Measurements from ENCODE around the gene TSPEAR. TPM values are rescaled to one million over a fixed set of nuclear protein-coding genes. Genes with fewer than 3 reads are reported as not detected.

The TSPEAR gene
- total RNA-seq, 2 experiments from 2014 or later, result not detected

GRCh38 chr21:44739316-44739715 lies 27.9 kb upstream of the TSPEAR start:
- no TSS peak for BruUV-seq (replicated peaks)
- Histone ChIP-seq H3K9me2 (ENCODE audit: insufficient read depth, low read length) (no peaks in the 10 kb centered on the region), H3K9me3 (ENCODE audit: low read length) (peaks cover 7% of the 10 kb centered on the region), H3K36me3 (ENCODE audit: insufficient read depth, low read length) (no peaks in the 10 kb centered on the region), H3K27ac (ENCODE audit: low read depth, low read length, poor library complexity, severe bottlenecking) (no peak overlapping the region), H3K4me1 (ENCODE audit: insufficient read depth, low read length, poor library complexity, severe bottlenecking) (no peaks in the 10 kb centered on the region), H4K20me1 (ENCODE audit: insufficient read depth, low read length) (no peaks in the 10 kb centered on the region), H3K4me2 (ENCODE audit: low read length) (no peak overlapping the region), H2AFZ (ENCODE audit: low read length) (no peak overlapping the region), H3K79me2 (ENCODE audit: insufficient read depth, low read depth, low read length) (no peaks in the 10 kb centered on the region), H3K4me3 (ENCODE audit: low read depth, low read length, poor library complexity, severe bottlenecking) (no peak overlapping the region)
- no peak for DNase-seq (ENCODE audit: low spot score)
- POLR2A ChIA-PET, result no interaction called here
- CTCF ChIA-PET (ENCODE audit: unreplicated experiment), result no interaction called here
- TF ChIP-seq EZH2phosphoT487 (IDR thresholded peaks at IDR 0.05; ENCODE audit: borderline replicate concordance, low read depth, low read length), result no peak
- TF ChIP-seq CTCF (conservative IDR thresholded peaks at IDR 0.05; ENCODE audit: low read length), result no peak
- intact Hi-C loops (cut with micrococcal nuclease; ENCODE audit: unreplicated experiment), result no loop called here

- H3K9me3 ChIP-seq (ENCODE audit: low read length), result peaks cover 4% of the 10 kb centered on the region
- H3K4me2 ChIP-seq (ENCODE audit: low read length), result no peak overlapping the region
- no peaks in the 10 kb centered on the region for H3K9me2 ChIP-seq (ENCODE audit: insufficient read depth, low read length)
- TF ChIP-seq EZH2phosphoT487 (IDR thresholded peaks at IDR 0.05; ENCODE audit: borderline replicate concordance, low read depth, low read length) (no peak), CTCF (conservative IDR thresholded peaks at IDR 0.05; ENCODE audit: low read length) (no peak)
- H3K4me3 ChIP-seq (ENCODE audit: low read depth, low read length, poor library complexity, severe bottlenecking), result no peak overlapping the region
- POLR2A ChIA-PET, result no interaction called here
- CTCF ChIA-PET (ENCODE audit: unreplicated experiment), result no interaction called here
- DNase-seq (ENCODE audit: low spot score), result no peak
- intact Hi-C loops (cut with micrococcal nuclease; ENCODE audit: unreplicated experiment), result no loop called here
- no peaks in the 10 kb centered on the region for H3K79me2 ChIP-seq (ENCODE audit: insufficient read depth, low read depth, low read length)
- H3K27ac ChIP-seq (ENCODE audit: low read depth, low read length, poor library complexity, severe bottlenecking), result no peak overlapping the region
- H4K20me1 ChIP-seq (ENCODE audit: insufficient read depth, low read length), result no peaks in the 10 kb centered on the region
- no peak overlapping the region for H2AFZ ChIP-seq (ENCODE audit: low read length)
- no TSS peak for BruUV-seq (replicated peaks)
- no peaks in the 10 kb centered on the region for H3K4me1 ChIP-seq (ENCODE audit: insufficient read depth, low read length, poor library complexity, severe bottlenecking)
- no peaks in the 10 kb centered on the region for H3K36me3 ChIP-seq (ENCODE audit: insufficient read depth, low read length)
Observed at GRCh38 chr21:44738621-44739020, 27.2 kb upstream of the TSPEAR start.

GRCh38 chr21:44737706-44738354 lies 26.5 kb upstream of the TSPEAR start:
- Histone ChIP-seq H3K27ac (ENCODE audit: low read depth, low read length, poor library complexity, severe bottlenecking) (no peak overlapping the region), H3K9me3 (ENCODE audit: low read length) (no peaks in the 10 kb centered on the region), H3K4me3 (ENCODE audit: low read depth, low read length, poor library complexity, severe bottlenecking) (no peak overlapping the region), H3K79me2 (ENCODE audit: insufficient read depth, low read depth, low read length) (no peaks in the 10 kb centered on the region), H3K9me2 (ENCODE audit: insufficient read depth, low read length) (no peaks in the 10 kb centered on the region), H3K4me2 (ENCODE audit: low read length) (no peak overlapping the region), H3K4me1 (ENCODE audit: insufficient read depth, low read length, poor library complexity, severe bottlenecking) (no peaks in the 10 kb centered on the region), H4K20me1 (ENCODE audit: insufficient read depth, low read length) (no peaks in the 10 kb centered on the region), H3K36me3 (ENCODE audit: insufficient read depth, low read length) (no peaks in the 10 kb centered on the region), H2AFZ (ENCODE audit: low read length) (no peak overlapping the region)
- no TSS peak for BruUV-seq (replicated peaks)
- TF ChIP-seq EZH2phosphoT487 (IDR thresholded peaks at IDR 0.05; ENCODE audit: borderline replicate concordance, low read depth, low read length) (no peak), CTCF (conservative IDR thresholded peaks at IDR 0.05; ENCODE audit: low read length) (no peak)
- CTCF ChIA-PET (ENCODE audit: unreplicated experiment), result no interaction called here
- POLR2A ChIA-PET, result no interaction called here
- DNase-seq (ENCODE audit: low spot score), result no peak
- intact Hi-C loops (cut with micrococcal nuclease; ENCODE audit: unreplicated experiment), result no loop called here

Data from OCI-LY7 (cell line).